ENCODE measurements around the gene SAFB2. TPM values are rescaled to one million over a fixed set of nuclear protein-coding genes. Genes with fewer than 3 reads are reported as not detected.

SAFB2 gene
- total RNA-seq, 1 donor from 2014 or later: 74.2 TPM

DNA sequence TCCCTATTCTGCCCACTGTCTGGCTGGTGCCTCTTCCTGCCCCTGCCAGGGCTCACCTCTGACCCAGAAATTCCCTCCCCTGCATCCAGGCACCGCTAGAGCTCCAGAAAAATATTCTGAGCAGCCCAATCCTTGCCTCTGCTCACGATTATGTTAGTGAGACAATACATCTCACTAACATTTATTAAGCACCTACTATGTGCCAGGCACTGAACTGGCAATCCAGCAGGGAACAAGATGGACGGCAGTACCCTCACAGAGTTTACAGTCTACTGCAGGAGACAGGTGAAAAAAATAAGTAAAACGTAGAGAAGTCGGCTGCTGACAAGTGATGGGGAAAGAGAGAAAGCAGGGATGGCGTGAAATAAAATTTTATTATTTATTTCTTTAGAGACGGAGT is 60.3 kb downstream of the SAFB2 start:
- DNase-seq: no peak
- Histone ChIP-seq H3K4me3 (no peak overlapping the region), H3K9me3 (peaks cover 5% of the 10 kb centered on the region), H3K4me1 (no peaks in the 10 kb centered on the region), H3K27ac (no peak overlapping the region), H3K36me3 (no peaks in the 10 kb centered on the region), H3K27me3 (peaks cover 48% of the 10 kb centered on the region)
- ATAC-seq: no peak
- intact Hi-C loops (cut with DNase I): no loop called here
- TF ChIP-seq, protein P1, sequence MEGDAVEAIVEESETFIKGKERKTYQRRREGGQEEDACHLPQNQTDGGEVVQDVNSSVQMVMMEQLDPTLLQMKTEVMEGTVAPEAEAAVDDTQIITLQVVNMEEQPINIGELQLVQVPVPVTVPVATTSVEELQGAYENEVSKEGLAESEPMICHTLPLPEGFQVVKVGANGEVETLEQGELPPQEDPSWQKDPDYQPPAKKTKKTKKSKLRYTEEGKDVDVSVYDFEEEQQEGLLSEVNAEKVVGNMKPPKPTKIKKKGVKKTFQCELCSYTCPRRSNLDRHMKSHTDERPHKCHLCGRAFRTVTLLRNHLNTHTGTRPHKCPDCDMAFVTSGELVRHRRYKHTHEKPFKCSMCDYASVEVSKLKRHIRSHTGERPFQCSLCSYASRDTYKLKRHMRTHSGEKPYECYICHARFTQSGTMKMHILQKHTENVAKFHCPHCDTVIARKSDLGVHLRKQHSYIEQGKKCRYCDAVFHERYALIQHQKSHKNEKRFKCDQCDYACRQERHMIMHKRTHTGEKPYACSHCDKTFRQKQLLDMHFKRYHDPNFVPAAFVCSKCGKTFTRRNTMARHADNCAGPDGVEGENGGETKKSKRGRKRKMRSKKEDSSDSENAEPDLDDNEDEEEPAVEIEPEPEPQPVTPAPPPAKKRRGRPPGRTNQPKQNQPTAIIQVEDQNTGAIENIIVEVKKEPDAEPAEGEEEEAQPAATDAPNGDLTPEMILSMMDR (IDR thresholded peaks at IDR 0.05): no peak

DNA sequence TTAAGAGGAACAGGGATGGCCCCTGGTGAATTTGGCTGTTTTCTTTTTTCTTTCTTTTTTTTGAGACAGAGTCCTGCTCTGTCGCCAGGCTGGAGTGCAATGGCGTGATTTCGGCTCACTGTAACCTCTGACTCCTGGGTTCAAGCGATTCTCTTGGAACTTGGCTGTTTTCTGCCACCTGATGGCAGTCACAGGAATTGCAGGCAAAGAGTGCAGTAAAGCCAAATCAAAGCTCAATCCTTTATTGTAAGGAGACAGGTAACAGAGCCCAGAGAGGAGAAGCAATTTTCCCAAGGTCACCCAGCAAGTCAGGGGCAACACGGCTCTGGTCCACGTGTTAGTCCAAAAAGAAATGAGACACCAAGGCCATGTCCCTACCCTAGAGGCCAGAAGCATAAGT is 61.0 kb downstream of the SAFB2 start:
- Histone ChIP-seq H3K4me3 (no peak overlapping the region), H3K36me3 (no peaks in the 10 kb centered on the region), H3K27ac (no peak overlapping the region), H3K9me3 (peaks cover 5% of the 10 kb centered on the region), H3K27me3 (peaks cover 41% of the 10 kb centered on the region), H3K4me1 (no peaks in the 10 kb centered on the region)
- TF ChIP-seq, protein P1 (IDR thresholded peaks at IDR 0.05): peak; percentile 26
- intact Hi-C loops (cut with DNase I): no loop called here
- DNase-seq: no peak
- ATAC-seq: no peak

DNA sequence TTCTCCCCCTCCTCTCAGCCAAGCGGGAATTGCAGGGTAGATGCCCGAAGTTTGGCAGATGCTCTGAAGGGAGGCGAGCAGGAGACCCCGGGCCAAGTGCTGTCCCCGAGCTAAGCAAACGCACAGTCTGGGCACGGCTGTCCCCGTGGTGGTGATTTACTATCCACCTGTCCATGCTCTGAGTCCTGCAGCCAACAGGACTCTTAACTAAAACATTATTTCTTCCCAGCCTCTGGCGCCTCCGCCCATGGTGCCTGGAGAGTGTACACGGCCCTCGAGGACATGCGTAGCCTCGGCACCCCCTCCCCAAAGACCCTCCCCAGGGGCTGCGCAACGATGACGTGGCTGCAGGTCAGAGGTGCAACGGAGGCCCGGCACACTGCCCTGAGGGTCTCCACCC is 62.4 kb downstream of the SAFB2 start:
- H3K9me3 ChIP-seq: peaks cover 5% of the 10 kb centered on the region
- ATAC-seq (no peak), DNase-seq (no peak)
- no peaks in the 10 kb centered on the region for H3K4me1 ChIP-seq
- TF ChIP-seq, protein P1 (IDR thresholded peaks at IDR 0.05): no peak
- H3K27me3 ChIP-seq: peaks cover 42% of the 10 kb centered on the region
- no peaks in the 10 kb centered on the region for H3K36me3 ChIP-seq
- H3K4me3 ChIP-seq: no peak overlapping the region
- intact Hi-C loops (cut with DNase I): no loop called here
- H3K27ac ChIP-seq: no peak overlapping the region

DNA sequence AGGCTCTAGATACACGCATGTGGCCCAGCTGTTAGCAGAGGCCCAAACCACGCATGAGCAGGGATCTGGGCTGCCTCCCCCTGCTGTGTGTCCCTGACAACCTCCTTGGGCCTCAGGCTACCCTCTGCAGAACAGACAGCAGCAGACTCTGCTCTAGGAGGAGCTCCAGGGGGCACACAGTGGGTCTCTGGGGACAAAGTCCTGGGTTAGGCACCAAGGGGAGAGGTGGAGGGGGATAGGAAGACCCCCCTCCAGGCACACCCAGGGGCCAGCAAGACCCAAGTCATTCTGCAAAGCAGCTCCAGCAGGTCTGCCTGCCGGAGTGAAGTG is 62.8 kb downstream of the SAFB2 start:
- DNase-seq: no peak
- no peak for ATAC-seq
- H3K9me3 ChIP-seq: peaks cover 5% of the 10 kb centered on the region
- H3K4me1 ChIP-seq: no peaks in the 10 kb centered on the region
- H3K4me3 ChIP-seq: no peak overlapping the region
- peaks cover 42% of the 10 kb centered on the region for H3K27me3 ChIP-seq
- TF ChIP-seq, protein P1 (IDR thresholded peaks at IDR 0.05): no peak
- no peaks in the 10 kb centered on the region for H3K36me3 ChIP-seq
- intact Hi-C loops (cut with DNase I): no loop called here
- H3K27ac ChIP-seq: no peak overlapping the region

GRCh38 chr19:5558101-5558621 is 64.4 kb downstream of the SAFB2 start:
- ATAC-seq: no peak
- H3K4me3 ChIP-seq: no peak overlapping the region
- DNase-seq: no peak
- H3K27me3 ChIP-seq: peaks cover 33% of the 10 kb centered on the region
- peaks cover 5% of the 10 kb centered on the region for H3K9me3 ChIP-seq
- H3K27ac ChIP-seq: no peak overlapping the region
- intact Hi-C loops (cut with DNase I): no loop called here
- no peaks in the 10 kb centered on the region for H3K4me1 ChIP-seq
- TF ChIP-seq, protein P1 (IDR thresholded peaks at IDR 0.05): no peak
- no peaks in the 10 kb centered on the region for H3K36me3 ChIP-seq

DNA sequence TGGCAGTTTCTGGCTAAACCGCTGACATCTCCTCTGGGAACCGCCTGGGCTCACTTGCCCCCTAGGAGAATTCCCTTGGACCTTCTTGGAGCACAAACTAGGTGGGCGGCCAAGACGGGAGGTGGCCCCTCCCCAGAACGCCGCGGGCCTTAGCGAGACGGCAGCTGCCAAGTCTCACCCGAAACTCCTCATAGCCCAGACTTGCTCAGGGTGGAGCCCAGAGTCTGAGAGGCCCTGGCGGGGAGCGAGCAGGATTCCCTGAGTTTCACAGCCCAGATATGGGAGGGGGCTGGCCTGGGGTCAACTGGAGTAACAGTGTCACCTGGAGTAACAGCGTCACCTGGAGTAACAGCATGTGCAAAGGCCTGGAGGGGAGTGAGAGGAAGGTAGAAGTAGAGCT is 64.9 kb downstream of the SAFB2 start:
- Histone ChIP-seq H3K36me3 (no peaks in the 10 kb centered on the region), H3K9me3 (peaks cover 5% of the 10 kb centered on the region), H3K4me1 (no peaks in the 10 kb centered on the region), H3K27me3 (peaks cover 29% of the 10 kb centered on the region), H3K27ac (no peak overlapping the region), H3K4me3 (no peak overlapping the region)
- ATAC-seq (peak; percentile 46), DNase-seq (no peak)
- TF ChIP-seq, protein P1 (IDR thresholded peaks at IDR 0.05): no peak
- intact Hi-C loops (cut with DNase I): no loop called here
